ENCODE measurements around the gene MTHFD1L. TPM values are rescaled to one million over a fixed set of nuclear protein-coding genes. Genes with fewer than 3 reads are reported as not detected.

MTHFD1L gene
- total and polyA plus RNA-seq, 2 of the 8 experiments (the other 6 are each of a cell fraction or from before 2014, with no cell fraction given): 29.2 to 105 TPM

- no peak overlapping the region for H4K91ac ChIP-seq (replicated peaks; ENCODE audit: insufficient read length, low read length)
- FAIRE-seq: no peak
These were observed 218.8 kb downstream of the MTHFD1L start for GRCh38 chr6:151084275-151084674.

More at GRCh38 chr6:151084275-151084674, 218.8 kb downstream of the MTHFD1L start:
- Histone ChIP-seq H3K9ac (replicated peaks in 1 of 4; ENCODE audit: extremely low read depth in 1 of 4, low read depth in 3 of 4, low read length in 3 of 4) (no peak overlapping the region), H3K56ac (replicated peaks; ENCODE audit: insufficient read length, low read depth, low read length) (no peak overlapping the region), H3K4ac (replicated peaks; ENCODE audit: insufficient read length, low read depth, low read length) (no peak overlapping the region), H3K27ac (ENCODE audit: low read depth, low read length) (no peak overlapping the region), H2BK120ac (replicated peaks; ENCODE audit: low read depth, low read length) (no peak overlapping the region), H3K23ac (ENCODE audit: insufficient read length) (no peak overlapping the region), H3K23me2 (ENCODE audit: low read depth, low read length) (no peaks in the 10 kb centered on the region), H3K4me2 (ENCODE audit: insufficient read depth in 1 of 2, low read depth in 2 of 2, low read length in 2 of 2) (no peak overlapping the region), H4K5ac (ENCODE audit: insufficient read length, low read depth, low read length) (no peak overlapping the region), H3K79me1 (ENCODE audit: low read depth, low read length) (no peaks in the 10 kb centered on the region), H2BK20ac (ENCODE audit: low read length) (no peak overlapping the region), H2AFZ (ENCODE audit: low read length) (no peak overlapping the region), H4K20me1 (replicated peaks in 1 of 2; ENCODE audit: control insufficient read depth in 1 of 2, insufficient read depth in 2 of 2, low read length in 2 of 2) (no peaks in the 10 kb centered on the region), H2BK5ac (ENCODE audit: low read depth, low read length) (no peak overlapping the region), H3K36me3 (ENCODE audit: control insufficient read depth in 2 of 4, insufficient read depth in 4 of 4, low read length in 3 of 4) (no peaks in the 10 kb centered on the region), H3K79me2 (ENCODE audit: control insufficient read depth in 1 of 2, insufficient read depth in 2 of 2, low read length in 2 of 2) (no peaks in the 10 kb centered on the region), H3K27me3 (replicated peaks in 1 of 4; ENCODE audit: control insufficient read depth in 3 of 4, extremely low read depth in 1 of 4, insufficient read depth in 3 of 4, low read length in 3 of 4) (no peaks in the 10 kb centered on the region; a peak in 1 of 7 replicates), H3K4me1 (replicated peaks in 1 of 4; ENCODE audit: control insufficient read depth in 3 of 4, insufficient read depth in 4 of 4, low read length in 3 of 4) (peaks cover 0 to 4% (median 1%) of the 10 kb centered on the region in 4 experiments; a peak in 2 of 7 replicates), H3K18ac (ENCODE audit: extremely low read depth, low read length) (no peak overlapping the region), H4K8ac (ENCODE audit: extremely low read depth, insufficient read depth, low read length) (no peak overlapping the region), H2BK15ac (ENCODE audit: low read length) (no peak overlapping the region), H2BK12ac (ENCODE audit: low read depth, low read length) (no peak overlapping the region), H2AK5ac (ENCODE audit: low read depth, low read length) (no peak overlapping the region), H3K9me3 (ENCODE audit: insufficient read depth in 2 of 2, low read depth in 1 of 2, low read length in 1 of 2) (no peaks in the 10 kb centered on the region), H3K14ac (ENCODE audit: insufficient read length) (no peak overlapping the region), H3K4me3 (ENCODE audit: extremely low read depth in 1 of 4, insufficient read depth in 2 of 4, low read depth in 3 of 4, low read length in 4 of 4) (no peak overlapping the region)
- POLR2A ChIA-PET (ENCODE audit: partially characterized antibody): no interaction called here
- CTCF ChIA-PET (ENCODE audit: partially characterized antibody): no interaction called here
- WGBS, 2 experiments (ENCODE audit: extremely low coverage in 1 of 2, insufficient coverage in 1 of 2, insufficient read length in 1 of 2, insufficient replicate concordance in 2 of 2, low coverage in 1 of 2, low lambda C conversion rate in 2 of 2, missing lambda C conversion rate in 1 of 2): 97% methylated on average over 10 of the region's 10 CpGs; no CpG with 5 or more reads in 1 of the 2 experiments
- TF ChIP-seq PHF8 (conservative IDR thresholded peaks at IDR 0.05; ENCODE audit: low read depth, low read length) (no peak), E2F6 (IDR thresholded peaks at IDR 0.05) (no peak), SUZ12 (IDR thresholded peaks at IDR 0.05; ENCODE audit: low read length) (no peak), CREB1 (IDR thresholded peaks at IDR 0.05) (no peak), NRF1 (IDR thresholded peaks at IDR 0.05; ENCODE audit: low read depth, low read length) (no peak), SP1 (IDR thresholded peaks at IDR 0.05; ENCODE audit: low read depth, low read length) (no peak)
- DNase-seq (ENCODE audit: low read depth in 1 of 2, low spot score in 2 of 2): no peak

Measured in H1 (cell line).